Heart right ventricle (tissue), 16 donors: Measurements from ENCODE around the gene HOXA1. TPM values are rescaled to one million over a fixed set of nuclear protein-coding genes. Genes with fewer than 3 reads are reported as not detected.

Source experiments
- ATAC-seq, 8 donors: fragments of 200-7000 bp; cut with Tn5 transposase; one replicate each; pipeline ENCODE4 v1.9.1; 2020; ENCODE audit warnings: mild to moderate bottlenecking in 8 of 8, moderate library complexity in 8 of 8, moderate number of reproducible peaks in 1 of 8
- DNase-seq, 2 donors: peaks; one replicate each; pipeline ENCODE4 v3.0.0-alpha.2; 2020
- H3K27ac ChIP-seq, 10 donors: fragments of 200-600 bp; sonication (generic) in 2 of 10; one replicate each; pipeline versions ENCODE4 v1.5.0 to v1.8.0; 2020 to 2022; ENCODE audit warnings: mild to moderate bottlenecking in 3 of 10
- H3K27me3 ChIP-seq, 7 donors: fragments of 200-600 bp; one replicate each; pipeline ENCODE4 v1.8.0; 2021 to 2022; ENCODE audit warnings: mild to moderate bottlenecking in 2 of 7
- H3K36me3 ChIP-seq, 9 donors: fragments of 200-600 bp; sonication (generic) in 1 of 9; one replicate each; pipeline versions ENCODE4 v1.5.0 to v1.8.0; 2020 to 2022; ENCODE audit warnings: mild to moderate bottlenecking in 2 of 9
- H3K4me1 ChIP-seq, 9 donors: fragments of 200-600 bp; sonication (generic) in 1 of 9; one replicate each; pipeline versions ENCODE4 v1.5.0 to v1.8.0; 2020 to 2022; ENCODE audit warnings: mild to moderate bottlenecking in 4 of 9
- H3K4me3 ChIP-seq, 10 donors: fragments of 200-600 bp; sonication (generic) in 2 of 10; one replicate each; pipeline versions ENCODE4 v1.5.0 to v1.8.0; 2020 to 2022; ENCODE audit warnings: mild to moderate bottlenecking in 7 of 10, moderate library complexity in 2 of 10
- H3K9me3 ChIP-seq, 11 donors: fragments of 200-600 bp in 10 of 11; sonication (generic) in 2 of 11; one replicate each; pipeline versions ENCODE4 v1.5.0 to v1.8.0; 2013 to 2022; ENCODE audit warnings: mild to moderate bottlenecking in 2 of 11, control low read depth in 1 of 11, moderate library complexity in 1 of 11
- WGBS, 2 donors: extraction: QIAGEN DNeasy Blood & Tissue Kit; methylation state at CpG; one replicate each; pipeline ENCODE4 v1.1.7; 2013; ENCODE audit warnings: inconsistent platforms in 1 of 2; 5-methylcytosine and 5-hydroxymethylcytosine counted together
- intact Hi-C, 10 donors: fragments of 100-400 bp; cut with DNase I; formaldehyde crosslinking; loops; one replicate each; pipeline versions ENCODE4 v1.11.1 to v1.14.2; 2022
- polyA plus RNA-seq, 2 donors: library from polyadenylated mRNA; stranded (reverse); fragments of 200-250 nt; gene quantifications; one replicate each; pipeline ENCODE4 v1.2.3, GENCODE V29; 2013
- total RNA-seq, 10 donors: library from RNA; stranded (reverse); fragmentation: NEBNext Ultra II Directional in 3 of 10; extraction: Animal tissue kit (Norgen Biotek cat#: 25700) in 3 of 10; gene quantifications; one replicate each; pipeline versions ENCODE4 v1.2.1 to v1.2.4, GENCODE V29; 2021 to 2023
- TF ChIP-seq, protein P1 (sequence below), 9 donors: fragments of 200-600 bp; sonication (generic) in 2 of 9; IDR thresholded peaks; one replicate each; pipeline versions ENCODE4 v1.5.0 to v1.8.0; 2021 to 2022; ENCODE audit warnings: antibody characterized with exemption in 9 of 9, mild to moderate bottlenecking in 5 of 9, moderate library complexity in 1 of 9
- donor health status: Arrhythmogenic right ventricular cardiomyopathy.
- donor health status: ischemic (EF 13 %, LVEDD 7.1; RV severe dilation, severe dysfunction).
- donor health status: healthy with polysubstance abuse.
- donor health status: DM: no; HTN: yes; CAD: no.
- donor health status: DM: no; HTN: no; CAD: no.
- donor health status: ischemic (EF 25% LVEDD 6.9; RV normal size, moderate dysfunction).
- donor health status: ischemic (EF 25% LVEDD 5.7; RV mildly dilated, moderate dysfunction).
- donor health status: healthy.
- donor health status: DM: yes; HTN: yes; CAD: no.
- donor health status: Ischemic cardiomyopathy.
- donor health status: ischemic (EF 35%, LVEDD 5.7; RV mildly dilated, moderate dysfunction).
- donor health status: nonischemic (EF 11% LVEDD 7.7; RV severe dilation, severe dysfunction).
- donor health status: DM: yes; HTN: yes; CAD: no.
- donor health status: PGD.
- donor health status: ischemic (EF 29% LVEDD 5.4; RV normal size, mild dysfunction).
- donor health status: nonischemic (EF 23%, LVEDD 6.1; RV moderate dilation, normal function).

HOXA1 gene
- total and polyA plus RNA-seq, 12 donors, result 0.07 to 0.37 (median 0.15) TPM; not detected in 9

- Histone ChIP-seq H3K36me3 (no peaks in the 10 kb centered on the region), H3K4me3 (peak overlapping the region in 4 of 10 donors; percentile 39 to 58 (median 51)), H3K27ac (peak overlapping the region in 1 of 10 donors; percentile 88), H3K9me3 (no peaks in the 10 kb centered on the region), H3K27me3 (peaks cover 42 to 100% (median 99%) of the 10 kb centered on the region in 7 donors), H3K4me1 (peaks cover 0 to 11% (median 0%) of the 10 kb centered on the region in 9 donors)
- intact Hi-C loops, result no loop called here
- 22 to 23% methylated on average over 28 of the region's 28 CpGs for WGBS, 2 donors
- DNase-seq (no peak), ATAC-seq (no peak)
- TF ChIP-seq, protein P1, sequence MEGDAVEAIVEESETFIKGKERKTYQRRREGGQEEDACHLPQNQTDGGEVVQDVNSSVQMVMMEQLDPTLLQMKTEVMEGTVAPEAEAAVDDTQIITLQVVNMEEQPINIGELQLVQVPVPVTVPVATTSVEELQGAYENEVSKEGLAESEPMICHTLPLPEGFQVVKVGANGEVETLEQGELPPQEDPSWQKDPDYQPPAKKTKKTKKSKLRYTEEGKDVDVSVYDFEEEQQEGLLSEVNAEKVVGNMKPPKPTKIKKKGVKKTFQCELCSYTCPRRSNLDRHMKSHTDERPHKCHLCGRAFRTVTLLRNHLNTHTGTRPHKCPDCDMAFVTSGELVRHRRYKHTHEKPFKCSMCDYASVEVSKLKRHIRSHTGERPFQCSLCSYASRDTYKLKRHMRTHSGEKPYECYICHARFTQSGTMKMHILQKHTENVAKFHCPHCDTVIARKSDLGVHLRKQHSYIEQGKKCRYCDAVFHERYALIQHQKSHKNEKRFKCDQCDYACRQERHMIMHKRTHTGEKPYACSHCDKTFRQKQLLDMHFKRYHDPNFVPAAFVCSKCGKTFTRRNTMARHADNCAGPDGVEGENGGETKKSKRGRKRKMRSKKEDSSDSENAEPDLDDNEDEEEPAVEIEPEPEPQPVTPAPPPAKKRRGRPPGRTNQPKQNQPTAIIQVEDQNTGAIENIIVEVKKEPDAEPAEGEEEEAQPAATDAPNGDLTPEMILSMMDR (IDR thresholded peaks at IDR 0.05), result no peak
These were observed 33.3 kb upstream of the HOXA1 start for GRCh38 chr7:27128776-27129728.

GRCh38 chr7:27128034-27128433, 32.2 kb upstream of the HOXA1 start:
- no peak overlapping the region for H3K27ac ChIP-seq
- intact Hi-C loops, result no loop called here

DNA sequence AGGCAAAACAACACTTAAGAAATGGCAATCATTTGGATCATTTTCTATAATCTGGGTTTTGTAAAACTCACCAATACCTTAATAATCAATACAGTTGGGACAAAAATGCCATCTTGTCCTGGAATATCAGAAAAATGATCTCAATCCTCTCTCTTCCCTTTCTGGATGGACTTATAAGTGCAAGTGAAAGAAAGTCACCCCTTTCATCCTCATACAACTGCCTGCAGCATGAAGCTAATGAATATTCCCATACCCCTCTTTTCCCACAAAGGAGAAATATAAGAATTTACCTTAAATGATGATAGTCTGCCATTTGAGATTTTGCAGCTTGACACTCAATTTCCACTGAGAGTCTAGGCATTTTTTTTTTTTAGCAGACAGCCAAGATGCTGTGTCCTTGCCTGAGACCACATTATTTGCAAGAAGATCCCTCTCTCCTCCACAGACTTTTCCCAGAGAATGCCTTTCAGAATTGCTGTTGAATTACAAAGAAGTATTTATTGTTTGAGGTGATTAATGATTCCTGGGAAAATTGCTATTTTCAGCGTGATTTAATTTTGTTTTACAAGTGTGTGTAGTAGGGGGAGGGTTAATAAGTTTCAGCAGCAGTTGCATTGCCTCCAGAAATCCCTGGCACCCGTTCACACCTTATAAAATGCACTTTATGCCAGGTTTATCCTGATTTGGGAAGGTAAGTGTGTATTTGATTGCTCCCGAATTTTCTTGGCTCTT, 31.0 kb upstream of the HOXA1 start:
- Histone ChIP-seq H3K27ac (no peak overlapping the region), H3K4me3 (no peak overlapping the region), H3K9me3 (no peaks in the 10 kb centered on the region), H3K36me3 (no peaks in the 10 kb centered on the region), H3K27me3 (peaks cover 42 to 100% (median 99%) of the 10 kb centered on the region in 7 donors), H3K4me1 (peaks cover 0 to 11% (median 0%) of the 10 kb centered on the region in 9 donors)
- TF ChIP-seq, protein P1 (IDR thresholded peaks at IDR 0.05), result no peak
- no peak for DNase-seq
- no peak for ATAC-seq
- 13 to 29% methylated on average over 3 of the region's 3 CpGs for WGBS, 2 donors
- intact Hi-C loops, result no loop called here

More at GRCh38 chr7:27128034-27128433, 32.2 kb upstream of the HOXA1 start:
- Histone ChIP-seq H3K9me3 (no peaks in the 10 kb centered on the region), H3K4me3 (no peak overlapping the region), H3K4me1 (peaks cover 0 to 11% (median 0%) of the 10 kb centered on the region in 9 donors), H3K36me3 (no peaks in the 10 kb centered on the region), H3K27me3 (peaks cover 51 to 100% (median 99%) of the 10 kb centered on the region in 7 donors)
- ATAC-seq (no peak), DNase-seq (no peak)
- TF ChIP-seq, protein P1 (IDR thresholded peaks at IDR 0.05), result no peak
- 24% methylated on average over 2 of the region's 2 CpGs for WGBS, 2 donors

DNA sequence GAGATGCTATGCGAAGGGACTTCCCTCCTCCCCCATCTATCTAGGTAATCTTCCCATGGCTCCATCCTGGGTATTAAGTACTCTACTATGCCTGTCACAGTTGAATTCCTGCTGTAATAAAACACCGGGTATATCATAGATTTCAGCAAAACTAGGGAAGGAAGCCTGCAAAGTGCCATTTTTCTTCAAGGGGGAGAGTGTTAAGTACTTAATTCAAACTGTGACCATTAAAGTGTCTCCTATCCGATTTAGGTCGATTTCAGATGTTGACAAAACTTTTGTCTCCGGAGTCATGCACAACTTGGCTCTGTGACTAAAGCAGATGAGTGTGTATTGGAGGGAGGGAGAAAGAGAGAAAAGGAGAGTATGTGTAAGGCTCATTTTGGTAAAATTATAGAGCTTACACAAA, 30.2 kb upstream of the HOXA1 start:
- intact Hi-C loops, result no loop called here
- ATAC-seq, result no peak
- H3K4me3 ChIP-seq, result no peak overlapping the region

More for the DNA sequence above, 30.2 kb upstream of the HOXA1 start:
- Histone ChIP-seq H3K27me3 (peaks cover 35 to 99% (median 97%) of the 10 kb centered on the region in 7 donors), H3K9me3 (no peaks in the 10 kb centered on the region), H3K4me1 (peaks cover 0 to 10% (median 0%) of the 10 kb centered on the region in 9 donors), H3K27ac (no peak overlapping the region), H3K36me3 (no peaks in the 10 kb centered on the region)
- WGBS, 2 donors, result 20 to 24% methylated on average over 5 of the region's 5 CpGs
- TF ChIP-seq, protein P1 (IDR thresholded peaks at IDR 0.05), result no peak
- DNase-seq, result no peak
